ENCODE results near the gene NPLOC4. TPM values are rescaled to one million over a fixed set of nuclear protein-coding genes. Genes with fewer than 3 reads are reported as not detected.

The NPLOC4 gene
- total and polyA plus RNA-seq, 2 of the 13 experiments (the other 11 are each of a cell fraction or from before 2014, with no cell fraction given) = 57.0 to 97.0 TPM

DNA sequence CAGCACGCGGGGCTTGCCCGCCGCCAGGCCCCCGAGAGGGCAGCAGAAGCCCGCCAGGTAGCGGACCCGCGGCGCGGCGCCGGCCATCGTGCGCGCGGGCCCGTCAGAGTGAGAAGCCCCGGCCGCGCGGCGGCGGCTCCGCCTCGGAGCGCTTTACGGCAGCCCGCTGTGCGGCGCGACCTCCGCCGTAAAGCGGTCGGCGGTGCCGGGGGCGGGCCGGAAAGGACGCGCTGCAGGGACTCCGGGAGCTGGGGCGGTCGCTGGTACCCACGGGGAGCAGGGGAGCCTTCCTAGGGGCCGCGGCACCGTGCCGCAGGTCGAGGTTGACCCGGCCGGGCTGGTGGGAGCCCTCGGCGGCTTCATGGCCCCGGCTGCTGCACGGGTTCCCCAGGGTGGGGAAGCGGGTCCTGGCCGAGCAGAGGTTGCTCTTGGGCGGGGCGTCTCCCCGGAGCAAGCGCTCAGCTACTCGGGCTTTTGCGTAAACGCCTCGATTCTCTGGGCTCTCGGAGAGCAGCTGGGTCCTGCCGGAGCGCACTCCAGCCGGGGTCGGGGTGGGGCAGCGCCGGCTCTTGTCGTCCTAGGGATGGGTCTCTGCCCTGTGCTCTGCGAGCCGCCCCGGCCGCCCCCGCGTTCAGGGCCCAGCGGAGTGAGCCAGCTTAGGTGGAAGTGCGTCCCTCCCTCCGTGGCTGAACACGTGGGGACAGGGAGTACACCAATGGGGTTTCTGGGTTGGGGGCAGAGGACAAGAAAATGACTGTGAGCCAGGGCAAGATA is 84.5 kb downstream of the NPLOC4 start, which contains the start of gene FAAP100 (continued):
- TF ChIP-seq, protein P1, sequence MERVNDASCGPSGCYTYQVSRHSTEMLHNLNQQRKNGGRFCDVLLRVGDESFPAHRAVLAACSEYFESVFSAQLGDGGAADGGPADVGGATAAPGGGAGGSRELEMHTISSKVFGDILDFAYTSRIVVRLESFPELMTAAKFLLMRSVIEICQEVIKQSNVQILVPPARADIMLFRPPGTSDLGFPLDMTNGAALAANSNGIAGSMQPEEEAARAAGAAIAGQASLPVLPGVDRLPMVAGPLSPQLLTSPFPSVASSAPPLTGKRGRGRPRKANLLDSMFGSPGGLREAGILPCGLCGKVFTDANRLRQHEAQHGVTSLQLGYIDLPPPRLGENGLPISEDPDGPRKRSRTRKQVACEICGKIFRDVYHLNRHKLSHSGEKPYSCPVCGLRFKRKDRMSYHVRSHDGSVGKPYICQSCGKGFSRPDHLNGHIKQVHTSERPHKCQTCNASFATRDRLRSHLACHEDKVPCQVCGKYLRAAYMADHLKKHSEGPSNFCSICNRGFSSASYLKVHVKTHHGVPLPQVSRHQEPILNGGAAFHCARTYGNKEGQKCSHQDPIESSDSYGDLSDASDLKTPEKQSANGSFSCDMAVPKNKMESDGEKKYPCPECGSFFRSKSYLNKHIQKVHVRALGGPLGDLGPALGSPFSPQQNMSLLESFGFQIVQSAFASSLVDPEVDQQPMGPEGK (CRISPR knock-in tag; IDR thresholded peaks at IDR 0.05) = peak; percentile 75
- peak; percentile 21; the same call in 1 of the 2 replicates for TF ChIP-seq TOPORS (CRISPR knock-in tag; IDR thresholded peaks at IDR 0.05)
- TF ChIP-seq KAT8 (CRISPR knock-in tag; IDR thresholded peaks at IDR 0.05) = peak; percentile 88; the same call in 1 of the 2 replicates
- TF ChIP-seq ZSCAN21 (CRISPR knock-in tag; IDR thresholded peaks at IDR 0.05; ENCODE audit: borderline replicate concordance) = peak; percentile 75
- TF ChIP-seq, protein P2, sequence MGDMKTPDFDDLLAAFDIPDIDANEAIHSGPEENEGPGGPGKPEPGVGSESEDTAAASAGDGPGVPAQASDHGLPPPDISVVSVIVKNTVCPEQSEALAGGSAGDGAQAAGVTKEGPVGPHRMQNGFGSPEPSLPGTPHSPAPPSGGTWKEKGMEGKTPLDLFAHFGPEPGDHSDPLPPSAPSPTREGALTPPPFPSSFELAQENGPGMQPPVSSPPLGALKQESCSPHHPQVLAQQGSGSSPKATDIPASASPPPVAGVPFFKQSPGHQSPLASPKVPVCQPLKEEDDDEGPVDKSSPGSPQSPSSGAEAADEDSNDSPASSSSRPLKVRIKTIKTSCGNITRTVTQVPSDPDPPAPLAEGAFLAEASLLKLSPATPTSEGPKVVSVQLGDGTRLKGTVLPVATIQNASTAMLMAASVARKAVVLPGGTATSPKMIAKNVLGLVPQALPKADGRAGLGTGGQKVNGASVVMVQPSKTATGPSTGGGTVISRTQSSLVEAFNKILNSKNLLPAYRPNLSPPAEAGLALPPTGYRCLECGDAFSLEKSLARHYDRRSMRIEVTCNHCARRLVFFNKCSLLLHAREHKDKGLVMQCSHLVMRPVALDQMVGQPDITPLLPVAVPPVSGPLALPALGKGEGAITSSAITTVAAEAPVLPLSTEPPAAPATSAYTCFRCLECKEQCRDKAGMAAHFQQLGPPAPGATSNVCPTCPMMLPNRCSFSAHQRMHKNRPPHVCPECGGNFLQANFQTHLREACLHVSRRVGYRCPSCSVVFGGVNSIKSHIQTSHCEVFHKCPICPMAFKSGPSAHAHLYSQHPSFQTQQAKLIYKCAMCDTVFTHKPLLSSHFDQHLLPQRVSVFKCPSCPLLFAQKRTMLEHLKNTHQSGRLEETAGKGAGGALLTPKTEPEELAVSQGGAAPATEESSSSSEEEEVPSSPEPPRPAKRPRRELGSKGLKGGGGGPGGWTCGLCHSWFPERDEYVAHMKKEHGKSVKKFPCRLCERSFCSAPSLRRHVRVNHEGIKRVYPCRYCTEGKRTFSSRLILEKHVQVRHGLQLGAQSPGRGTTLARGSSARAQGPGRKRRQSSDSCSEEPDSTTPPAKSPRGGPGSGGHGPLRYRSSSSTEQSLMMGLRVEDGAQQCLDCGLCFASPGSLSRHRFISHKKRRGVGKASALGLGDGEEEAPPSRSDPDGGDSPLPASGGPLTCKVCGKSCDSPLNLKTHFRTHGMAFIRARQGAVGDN (CRISPR knock-in tag; IDR thresholded peaks at IDR 0.05) = peak; percentile 82
- TF ChIP-seq, protein P3, sequence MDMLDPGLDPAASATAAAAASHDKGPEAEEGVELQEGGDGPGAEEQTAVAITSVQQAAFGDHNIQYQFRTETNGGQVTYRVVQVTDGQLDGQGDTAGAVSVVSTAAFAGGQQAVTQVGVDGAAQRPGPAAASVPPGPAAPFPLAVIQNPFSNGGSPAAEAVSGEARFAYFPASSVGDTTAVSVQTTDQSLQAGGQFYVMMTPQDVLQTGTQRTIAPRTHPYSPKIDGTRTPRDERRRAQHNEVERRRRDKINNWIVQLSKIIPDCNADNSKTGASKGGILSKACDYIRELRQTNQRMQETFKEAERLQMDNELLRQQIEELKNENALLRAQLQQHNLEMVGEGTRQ (IDR thresholded peaks at IDR 0.05; ENCODE audit: low read depth, low read length) = 0 out of 2 replicates have a peak, but pooled peaks have one; percentile 25
- TF ChIP-seq, protein P3 (CRISPR knock-in tag; IDR thresholded peaks at IDR 0.05; ENCODE audit: borderline replicate concordance) = peak; percentile 75
- TF ChIP-seq ZKSCAN5 (CRISPR knock-in tag; IDR thresholded peaks at IDR 0.05) = no peak
- TF ChIP-seq PHF8 (CRISPR knock-in tag; IDR thresholded peaks at IDR 0.05) = peak; percentile 93
- peak; percentile 85 for TF ChIP-seq MEIS1 (CRISPR knock-in tag; IDR thresholded peaks at IDR 0.05; ENCODE audit: borderline replicate concordance)
- TF ChIP-seq GATAD2A (CRISPR knock-in tag; IDR thresholded peaks at IDR 0.05) = 0 out of 2 replicates have a peak, but pooled peaks have one; percentile 14
- TF ChIP-seq RAD21 (CRISPR knock-in tag; IDR thresholded peaks at IDR 0.05) = peak; percentile 22; the same call in 1 of the 2 replicates
- 0 out of 2 replicates have a peak, but pooled peaks have one; percentile 2 for TF ChIP-seq HNF4G (IDR thresholded peaks at IDR 0.05; ENCODE audit: borderline replicate concordance, low read depth, low read length)
- no peak for TF ChIP-seq HNF4G (CRISPR knock-in tag; IDR thresholded peaks at IDR 0.05; ENCODE audit: borderline replicate concordance, low read depth)
- peak; percentile 7; the same call in 1 of the 2 replicates for TF ChIP-seq SALL1 (CRISPR knock-in tag; IDR thresholded peaks at IDR 0.05)
- TF ChIP-seq ZNF431 (CRISPR knock-in tag; IDR thresholded peaks at IDR 0.05; ENCODE audit: borderline replicate concordance, low read depth) = no peak

All from HepG2 (cell line).